Endothelial cell of umbilical vein (primary cell): Measurements from ENCODE around the gene BCAP31. TPM values are rescaled to one million over a fixed set of nuclear protein-coding genes. Genes with fewer than 3 reads are reported as not detected.

Experiments
- BruUV-seq: library from RNA; stranded (reverse); fragments of 400-500 nt; replicated peaks from 2 replicates; lab custom pipeline; 2021; lab: Mats Ljungman, UMichigan
- CTCF ChIA-PET: fragments of 300-600, 350-600 bp; sonication (Branson Sonifier 250); formaldehyde crosslinking; loops from one replicate; lab custom pipeline; 2021; ENCODE audit warnings: antibody characterized with exemption, inconsistent platforms; lab: Charles Lee
- POLR2A ChIA-PET: fragments of 300-600, 350-600 bp; sonication (Branson Sonifier 250); formaldehyde crosslinking; loops from one replicate; lab custom pipeline; 2021; ENCODE audit warnings: antibody characterized with exemption, inconsistent platforms; lab: Charles Lee
- DNase-seq: peaks from one replicate; pipeline ENCODE4 v3.0.0-alpha.2; 2011; ENCODE audit warnings: low read depth, low spot score
- FAIRE-seq: peaks from 2 replicates; lab custom pipeline; 2011; peaks lifted over from hg19 to GRCh38; lab: Jason Lieb, UNC
- H2AFZ ChIP-seq: 2 replicates; pipeline ENCODE4 v1.6.0; 2012; ENCODE audit warnings: low read depth, low read length, control low read depth, inconsistent platforms
- H3K27ac ChIP-seq: 2 replicates; pipeline ENCODE4 v1.5.1; 2011; ENCODE audit warnings: low read depth, mild to moderate bottlenecking, control low read depth, low read length, moderate library complexity; ENCODE audit not compliant: insufficient read depth
- H3K27me3 ChIP-seq, 2 experiments: 2 replicates each; pipeline versions ENCODE4 v1.6.0 to v1.6.1; 2011; ENCODE audit warnings: low read length in 2 of 2, mixed read lengths in 1 of 2; ENCODE audit not compliant: control insufficient read depth in 2 of 2, insufficient read depth in 2 of 2
- H3K36me3 ChIP-seq, 2 experiments: 2 replicates in 1 of 2; 3 replicates in 1 of 2; pipeline ENCODE4 v1.5.1; 2011; ENCODE audit warnings: low read length in 2 of 2, mild to moderate bottlenecking in 1 of 2, moderate library complexity in 1 of 2; ENCODE audit not compliant: control insufficient read depth in 2 of 2, insufficient read depth in 2 of 2; ENCODE audit errors: extremely low read depth in 1 of 2
- H3K4me1 ChIP-seq: 3 replicates; pipeline ENCODE4 v1.5.1; 2011; ENCODE audit warnings: mild to moderate bottlenecking, low read length; ENCODE audit not compliant: control insufficient read depth, insufficient read depth; ENCODE audit errors: extremely low read depth
- H3K4me2 ChIP-seq: 2 replicates; pipeline ENCODE4 v1.6.1; 2011; ENCODE audit warnings: low read length, control low read depth, mixed read lengths; ENCODE audit not compliant: insufficient read depth
- H3K4me3 ChIP-seq, 3 experiments: fragments of 200-600 bp in 1 of 3; sonication (generic), shearing (Covaris generic) in 1 of 3; replicated peaks in 1 of 3; 2 replicates each; pipeline ENCODE4 v1.5.1; 2011 to 2016; ENCODE audit warnings: control low read depth in 3 of 3, low read length in 3 of 3, mild to moderate bottlenecking in 2 of 3, inconsistent platforms in 1 of 3, low read depth in 1 of 3, moderate library complexity in 1 of 3; ENCODE audit not compliant: insufficient read depth in 1 of 3
- H3K79me2 ChIP-seq: 2 replicates; pipeline ENCODE4 v1.6.0; 2012; ENCODE audit warnings: low read length, inconsistent platforms; ENCODE audit not compliant: control insufficient read depth, insufficient read depth
- H3K9ac ChIP-seq: replicated peaks from 2 replicates; pipeline ENCODE3; 2011; ENCODE audit warnings: low read length, control low read depth; ENCODE audit not compliant: insufficient read depth; ENCODE audit errors: extremely low read depth
- H3K9me1 ChIP-seq: replicated peaks from 3 replicates; pipeline ENCODE4 v1.6.0; 2011; ENCODE audit warnings: mild to moderate bottlenecking, low read length; ENCODE audit not compliant: control insufficient read depth, insufficient read depth; ENCODE audit errors: extremely low read depth
- H3K9me3 ChIP-seq: replicated peaks from 2 replicates; pipeline ENCODE4 v1.5.1; 2012; ENCODE audit warnings: low read length, inconsistent platforms; ENCODE audit not compliant: control insufficient read depth, insufficient read depth
- H4K20me1 ChIP-seq: replicated peaks from 2 replicates; pipeline ENCODE3; 2011; ENCODE audit warnings: mild to moderate bottlenecking, low read length; ENCODE audit not compliant: control insufficient read depth, insufficient read depth; ENCODE audit errors: extremely low read depth
- GATA2 ChIP-seq: IDR thresholded peaks from 2 replicates; pipeline ENCODE4 v1.7.0; 2011; ENCODE audit warnings: low read depth, mild to moderate bottlenecking, moderate library complexity, mixed read lengths, low read length; ENCODE audit not compliant: insufficient read length, insufficient read depth
- JUN ChIP-seq: IDR thresholded peaks from 2 replicates; pipeline ENCODE4 v1.6.1; 2011; ENCODE audit warnings: borderline replicate concordance, low read depth; ENCODE audit not compliant: insufficient read length, insufficient read depth
- POLR2A ChIP-seq: IDR thresholded peaks from 2 replicates; pipeline ENCODE4 v1.6.1; 2012; ENCODE audit warnings: low read depth, mild to moderate bottlenecking, control low read depth, low read length
- POLR2AphosphoS5 ChIP-seq: IDR thresholded peaks from 2 replicates; pipeline ENCODE4 v1.6.1; 2012; ENCODE audit warnings: low read depth, mild to moderate bottlenecking, control low read depth, low read length, moderate library complexity; ENCODE audit not compliant: insufficient read depth
- dilution Hi-C: fragments of 300-500 bp; cut with MboI; formaldehyde crosslinking; loops from one replicate; pipeline ENCODE4 v1.15.0; 2019; ENCODE audit warnings: low sequenced_read_pairs; ENCODE audit not compliant: extremely low pct_ligation_motif_present
- intact Hi-C: fragments of 100-400 bp; cut with micrococcal nuclease; formaldehyde crosslinking; loops from one replicate; pipeline ENCODE4 v1.10.0; 2022
- polyA plus RNA-seq, 4 experiments: library from polyadenylated mRNA; depleted of rRNA in 3 of 4; stranded (reverse) in 3 of 4; unstranded in 1 of 4; fragments of >200 nt; gene quantifications; 2 replicates each; pipeline versions ENCODE4 v1.2.1 to v1.2.3, GENCODE V29; 2011 to 2012; ENCODE audit warnings: missing spikeins in 1 of 4
- total RNA-seq: library from RNA; stranded (reverse); gene quantifications from 2 replicates; pipeline ENCODE4 v1.2.3, GENCODE V29; 2021
- TF ChIP-seq, protein P1 (sequence below): IDR thresholded peaks from 2 replicates; pipeline ENCODE4 v1.6.1; 2011; ENCODE audit not compliant: insufficient read depth, insufficient read length

The BCAP31 gene
- total and polyA plus RNA-seq, 2 donors (not counting 3 experiments of a cell fraction or from before 2014, with no cell fraction given): 169 to 203 TPM

DNA sequence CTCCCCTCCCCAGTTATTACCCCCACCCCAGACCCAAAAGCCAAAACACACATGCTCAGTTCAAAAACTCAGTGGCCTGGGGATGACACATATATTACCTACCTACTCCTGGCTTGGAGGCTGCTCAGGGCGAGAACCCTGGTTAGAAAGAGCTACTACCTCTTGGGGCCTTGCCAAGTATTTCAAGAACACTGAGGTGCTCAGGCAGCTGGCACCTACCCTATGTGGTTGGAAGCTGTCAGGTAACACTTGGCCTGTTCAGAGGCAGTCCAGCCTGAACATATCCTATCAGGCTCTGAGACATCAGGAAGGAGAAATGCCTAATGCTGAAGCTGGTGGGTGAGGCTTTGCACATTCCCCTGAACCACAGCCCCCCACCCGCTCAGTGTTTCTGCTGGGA, 4.9 kb downstream of the BCAP31 start:
- no peak overlapping the region for H2AFZ ChIP-seq
- no peak overlapping the region for H3K9ac ChIP-seq
- dilution Hi-C loops: no loop called here
- ChIA-PET CTCF (no interaction called here), POLR2A (no interaction called here)
- H3K79me2 ChIP-seq: peaks cover 46% of the 10 kb centered on the region
- BruUV-seq: no TSS peak
- no peaks in the 10 kb centered on the region for H3K9me3 ChIP-seq
- FAIRE-seq (no peak), DNase-seq (no peak)
- no peaks in the 10 kb centered on the region for H3K9me1 ChIP-seq
- H3K36me3 ChIP-seq: peaks cover 12 to 21% of the 10 kb centered on the region in 2 experiments
- H3K4me2 ChIP-seq: no peak overlapping the region
- H3K27ac ChIP-seq: no peak overlapping the region
- no peaks in the 10 kb centered on the region for H4K20me1 ChIP-seq
- no peak overlapping the region for H3K4me3 ChIP-seq
- TF ChIP-seq GATA2: no peak
- no peak for TF ChIP-seq POLR2AphosphoS5
- no peak for TF ChIP-seq POLR2A
- TF ChIP-seq, protein P1, sequence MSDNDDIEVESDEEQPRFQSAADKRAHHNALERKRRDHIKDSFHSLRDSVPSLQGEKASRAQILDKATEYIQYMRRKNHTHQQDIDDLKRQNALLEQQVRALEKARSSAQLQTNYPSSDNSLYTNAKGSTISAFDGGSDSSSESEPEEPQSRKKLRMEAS: no peak
- TF ChIP-seq JUN: no peak
- no peaks in the 10 kb centered on the region for H3K27me3 ChIP-seq
- peaks cover 11% of the 10 kb centered on the region for H3K4me1 ChIP-seq
- intact Hi-C loops: no loop called here

DNA sequence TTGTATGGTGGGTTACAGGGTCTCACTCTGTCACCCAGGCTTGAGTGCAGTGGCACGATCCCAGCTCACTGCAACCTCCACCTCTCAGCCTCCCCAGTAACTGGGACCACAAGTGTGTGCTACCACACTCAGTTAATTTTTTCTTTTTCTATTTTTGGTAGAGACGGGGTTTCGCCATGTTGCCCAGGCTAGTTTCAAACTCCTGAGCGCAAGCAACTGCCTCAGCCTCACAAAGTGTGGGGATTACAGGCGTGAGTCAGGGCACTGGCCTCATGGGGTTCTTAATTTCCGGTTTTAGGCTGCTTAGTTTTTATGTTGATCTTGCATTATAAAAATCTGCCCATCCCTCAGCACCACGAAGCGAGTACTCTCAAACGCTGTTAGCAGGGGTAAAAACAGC, 6.7 kb downstream of the BCAP31 start:
- Histone ChIP-seq H2AFZ (no peak overlapping the region), H3K27me3 (no peaks in the 10 kb centered on the region), H3K9me1 (no peaks in the 10 kb centered on the region), H3K79me2 (peaks cover 41% of the 10 kb centered on the region), H4K20me1 (no peaks in the 10 kb centered on the region), H3K9me3 (no peaks in the 10 kb centered on the region), H3K9ac (no peak overlapping the region), H3K36me3 (peaks cover 12 to 27% of the 10 kb centered on the region in 2 experiments), H3K4me2 (no peak overlapping the region), H3K4me3 (no peak overlapping the region), H3K27ac (no peak overlapping the region), H3K4me1 (peaks cover 8% of the 10 kb centered on the region)
- FAIRE-seq: no peak
- no peak for DNase-seq
- dilution Hi-C loops: no loop called here
- ChIA-PET POLR2A (no interaction called here), CTCF (no interaction called here)
- no peak for TF ChIP-seq GATA2
- TF ChIP-seq, protein P1: no peak
- TF ChIP-seq POLR2AphosphoS5: no peak
- intact Hi-C loops: no loop called here
- BruUV-seq: no TSS peak
